ENCODE data around the gene KIF21B.

GRCh38 chr1:200970771-200971427 is 52.6 kb downstream of the KIF21B start:
- TF ChIP-seq CTCF (IDR thresholded peaks at IDR 0.05; ENCODE audit: low read depth, low read length) (no peak), EZH2phosphoT487 (IDR thresholded peaks at IDR 0.05; ENCODE audit: low read depth) (no peak)

Data from OCI-LY3 (cell line).